KMS-11 (cell line): ENCODE data around the gene RHBG.

Experiments used
- H2AFZ ChIP-seq: fragments of 200-600 bp; sonication (generic); 2 replicates; pipeline ENCODE4 v1.6.1; 2016; ENCODE audit warnings: antibody characterized with exemption, mixed run types, low read depth
- H3K27ac ChIP-seq: fragments of 200-600 bp; sonication (generic); 2 replicates; pipeline ENCODE4 v1.6.1; 2016; ENCODE audit warnings: mild to moderate bottlenecking, mixed run types
- H3K27me3 ChIP-seq: fragments of 200-600 bp; sonication (generic); 2 replicates; pipeline ENCODE4 v1.6.1; 2017; ENCODE audit warnings: mild to moderate bottlenecking, low read depth, mixed run types, moderate library complexity; ENCODE audit not compliant: insufficient read depth
- H3K36me3 ChIP-seq: fragments of 200-600 bp; sonication (generic); 2 replicates; pipeline ENCODE4 v1.6.1; 2017; ENCODE audit warnings: mild to moderate bottlenecking, mixed run types; ENCODE audit not compliant: insufficient read depth
- H3K4me1 ChIP-seq: fragments of 200-600 bp; sonication (generic); 2 replicates; pipeline ENCODE4 v1.6.1; 2016; ENCODE audit warnings: mild to moderate bottlenecking, low read depth, mixed run types; ENCODE audit not compliant: poor library complexity, severe bottlenecking
- H3K4me2 ChIP-seq: fragments of 200-600 bp; sonication (generic); 2 replicates; pipeline ENCODE4 v1.7.0; 2016; ENCODE audit warnings: mild to moderate bottlenecking, mixed run types
- H3K4me3 ChIP-seq: fragments of 200-600 bp; sonication (generic); IDR thresholded peaks from 2 replicates; pipeline ENCODE4 v1.6.1; 2017; ENCODE audit warnings: low read depth, low read length, mixed read lengths; ENCODE audit not compliant: insufficient read depth
- H3K79me2 ChIP-seq: fragments of 200-600 bp; sonication (generic); 2 replicates; pipeline ENCODE4 v1.6.1; 2016; ENCODE audit warnings: low read depth, mixed run types; ENCODE audit not compliant: insufficient read depth
- H3K9ac ChIP-seq: fragments of 200-600 bp; sonication (generic); 2 replicates; pipeline ENCODE4 v1.6.1; 2016; ENCODE audit warnings: mild to moderate bottlenecking, mixed run types
- H4K20me1 ChIP-seq: fragments of 200-600 bp; sonication (generic); 2 replicates; pipeline ENCODE4 v1.6.1; 2016; ENCODE audit warnings: mild to moderate bottlenecking, mixed run types; ENCODE audit not compliant: insufficient read depth
- CTCF ChIP-seq: fragments of 200-600 bp; sonication (generic); conservative IDR thresholded peaks from 2 replicates; pipeline ENCODE4 v1.6.1; 2017; ENCODE audit warnings: low read depth, mild to moderate bottlenecking, antibody characterized with exemption, low read length, moderate library complexity, mixed read lengths

RHBG gene

GRCh38 chr1:156394835-156395461 is 25.9 kb downstream of the RHBG start:
- no peak for TF ChIP-seq CTCF
- Histone ChIP-seq H3K4me2 (no peak overlapping the region), H3K79me2 (no peaks in the 10 kb centered on the region), H3K27ac (no peak overlapping the region), H4K20me1 (no peaks in the 10 kb centered on the region), H3K4me1 (no peaks in the 10 kb centered on the region), H3K27me3 (peaks cover 96% of the 10 kb centered on the region), H3K4me3 (no peak overlapping the region), H2AFZ (no peak overlapping the region), H3K36me3 (no peaks in the 10 kb centered on the region), H3K9ac (no peak overlapping the region)

- H4K20me1 ChIP-seq: no peaks in the 10 kb centered on the region
- no peaks in the 10 kb centered on the region for H3K4me1 ChIP-seq
- no peak overlapping the region for H3K27ac ChIP-seq
- H3K4me2 ChIP-seq: no peak overlapping the region
- no peaks in the 10 kb centered on the region for H3K79me2 ChIP-seq
- no peak for TF ChIP-seq CTCF
- no peak overlapping the region for H3K4me3 ChIP-seq
- H2AFZ ChIP-seq: no peak overlapping the region
- no peak overlapping the region for H3K9ac ChIP-seq
- peaks cover 97% of the 10 kb centered on the region for H3K27me3 ChIP-seq
- no peaks in the 10 kb centered on the region for H3K36me3 ChIP-seq
Observed at GRCh38 chr1:156399355-156400125, 30.5 kb downstream of the RHBG start.

GRCh38 chr1:156400191-156400935 is 31.4 kb downstream of the RHBG start:
- Histone ChIP-seq H3K4me2 (no peak overlapping the region), H2AFZ (no peak overlapping the region), H3K4me1 (no peaks in the 10 kb centered on the region), H3K27me3 (peaks cover 97% of the 10 kb centered on the region), H3K9ac (no peak overlapping the region), H3K4me3 (no peak overlapping the region), H3K27ac (no peak overlapping the region), H3K36me3 (no peaks in the 10 kb centered on the region), H4K20me1 (no peaks in the 10 kb centered on the region), H3K79me2 (no peaks in the 10 kb centered on the region)
- no peak for TF ChIP-seq CTCF

GRCh38 chr1:156401041-156401574 is 32.1 kb downstream of the RHBG start:
- Histone ChIP-seq H3K4me3 (no peak overlapping the region), H3K79me2 (no peaks in the 10 kb centered on the region), H3K27ac (no peak overlapping the region), H4K20me1 (no peaks in the 10 kb centered on the region), H3K9ac (no peak overlapping the region), H3K4me2 (no peak overlapping the region), H3K36me3 (no peaks in the 10 kb centered on the region), H2AFZ (no peak overlapping the region), H3K27me3 (peaks cover 97% of the 10 kb centered on the region), H3K4me1 (no peaks in the 10 kb centered on the region)
- TF ChIP-seq CTCF: no peak
